Stimulated activated CD8-positive, alpha-beta memory T cell treated with anti-CD3 and anti-CD28 coated beads, Interleukin-15, amount 100 ng/mL, for 48 hours (primary cell): Measurements from ENCODE around the gene TNFRSF8.
"Not testable (repeated sequence)": the region's sequence is repeated elsewhere in the genome, so short reads cannot be mapped to it uniquely, and the experiment has no call there.

Source experiments
- DNase-seq, 2 donors: peaks; one replicate each; pipeline ENCODE4 v3.0.0-alpha.2; 2020; ENCODE audit warnings: low read depth in 2 of 2

The TNFRSF8 gene

GRCh38 chr1:12063141-12064072 lies at the start of gene TNFRSF8:
Gene TNFRSF8, plus strand, starts transcription at chr1:12063303. Its CDS starts 296 bp downstream, at chr1:12063599.
- DNase-seq = peak in 1 of 2 donors; percentile 70

- no peak for DNase-seq
These were observed 48.7 kb upstream of the TNFRSF8 start for GRCh38 chr1:12014141-12014991.

DNA sequence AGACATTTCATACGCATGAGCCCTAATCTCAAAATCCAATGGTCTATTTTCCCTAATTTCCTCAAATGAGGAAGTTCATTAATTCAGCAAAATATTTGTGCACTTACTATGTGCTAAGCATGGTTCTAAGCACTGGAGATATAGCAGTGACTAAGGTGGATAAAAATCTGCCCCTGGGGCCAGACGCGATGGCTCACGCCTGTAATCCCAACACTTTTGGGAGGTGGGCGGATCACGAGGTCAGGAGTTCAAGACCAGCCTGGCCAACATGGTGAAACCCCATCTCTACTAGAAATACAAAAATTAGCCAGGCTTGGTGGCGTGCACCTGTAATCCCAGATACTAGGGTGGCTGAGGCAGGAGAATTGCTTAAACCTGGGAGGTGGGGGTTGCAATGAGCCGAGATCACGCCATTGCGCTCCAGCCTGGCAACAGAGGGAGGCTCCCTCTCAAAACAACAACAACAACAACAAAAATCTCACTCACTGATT lies 48.1 kb upstream of the TNFRSF8 start:
- DNase-seq = no peak

- DNase-seq = no peak
These were observed 47.6 kb upstream of the TNFRSF8 start for GRCh38 chr1:12015499-12015898.

GRCh38 chr1:12016182-12016581 lies 46.9 kb upstream of the TNFRSF8 start:
- no peak for DNase-seq

DNA sequence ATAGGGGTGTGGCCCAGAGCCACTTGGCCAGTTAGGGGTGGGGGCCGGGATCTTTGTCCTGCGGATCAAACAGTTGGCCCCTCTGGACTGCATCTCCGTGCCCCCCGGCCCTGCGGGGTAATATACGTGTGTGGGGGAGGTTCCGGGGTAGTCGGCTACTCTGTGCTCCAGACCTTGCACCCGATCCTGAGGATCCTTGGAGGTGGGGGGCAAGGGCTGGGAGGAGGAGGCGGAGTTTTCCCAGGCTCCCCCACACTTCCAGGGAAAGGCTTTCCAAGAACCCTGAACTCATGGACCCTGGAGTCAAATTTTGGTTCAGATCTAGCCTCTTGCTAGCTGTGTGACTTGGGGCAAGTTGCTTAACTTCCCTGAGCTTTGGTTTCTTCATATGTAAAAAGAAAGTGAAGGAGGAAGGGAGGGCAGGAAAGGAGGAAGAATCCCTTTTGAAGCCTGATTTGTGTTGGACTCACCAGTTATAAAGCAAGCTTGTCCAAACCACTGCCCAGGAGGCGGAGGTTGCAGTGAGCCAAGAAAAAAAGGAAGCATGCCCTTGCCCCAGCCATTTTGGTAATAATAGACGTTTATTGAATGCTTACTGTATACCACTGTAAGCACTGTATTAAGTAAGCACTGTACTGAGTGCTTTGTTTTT lies 43.1 kb upstream of the TNFRSF8 start:
- DNase-seq = no peak

- DNase-seq = no peak
These were observed 41.5 kb upstream of the TNFRSF8 start for GRCh38 chr1:12021616-12022015.

DNA sequence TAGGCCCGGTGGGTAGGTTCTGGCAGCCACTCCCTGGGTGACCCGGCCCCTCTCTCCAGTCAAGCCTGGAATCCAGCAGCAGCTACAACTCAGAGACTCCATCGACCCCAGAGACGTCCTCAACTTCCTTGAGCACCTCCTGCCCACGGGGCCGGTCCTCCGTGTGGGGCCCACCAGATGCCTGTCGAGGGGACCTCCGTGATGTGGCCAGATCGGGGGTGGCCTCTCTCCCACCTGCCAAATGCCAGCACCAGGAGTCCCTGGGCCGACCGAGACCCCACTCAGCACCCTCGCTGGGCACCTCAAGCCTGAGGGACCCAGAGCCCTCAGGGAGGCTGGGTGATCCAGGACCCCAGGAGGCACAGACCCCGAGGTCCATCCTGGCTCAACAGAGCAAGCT lies 41.1 kb upstream of the TNFRSF8 start:
- DNase-seq = no peak

DNA sequence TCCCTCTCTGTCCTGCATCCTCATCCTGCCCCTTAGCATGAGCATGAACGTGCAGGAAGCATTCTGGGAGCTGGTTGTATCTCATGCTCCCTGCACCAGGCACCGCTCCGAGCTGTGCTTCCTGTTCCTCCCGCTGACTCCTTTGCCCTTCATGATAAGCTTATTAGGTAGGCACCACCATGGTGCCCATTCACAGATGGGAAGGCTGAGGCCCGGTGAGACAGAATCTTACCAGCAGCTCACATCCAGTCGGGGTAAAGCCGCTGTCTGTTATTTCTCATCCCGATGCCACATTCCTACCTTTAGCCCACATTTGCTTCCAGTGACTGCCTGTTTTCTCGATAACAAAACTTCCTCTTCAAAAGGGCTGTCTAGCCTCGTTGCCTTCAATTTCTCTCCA lies 36.5 kb upstream of the TNFRSF8 start:
- DNase-seq = no peak

DNA sequence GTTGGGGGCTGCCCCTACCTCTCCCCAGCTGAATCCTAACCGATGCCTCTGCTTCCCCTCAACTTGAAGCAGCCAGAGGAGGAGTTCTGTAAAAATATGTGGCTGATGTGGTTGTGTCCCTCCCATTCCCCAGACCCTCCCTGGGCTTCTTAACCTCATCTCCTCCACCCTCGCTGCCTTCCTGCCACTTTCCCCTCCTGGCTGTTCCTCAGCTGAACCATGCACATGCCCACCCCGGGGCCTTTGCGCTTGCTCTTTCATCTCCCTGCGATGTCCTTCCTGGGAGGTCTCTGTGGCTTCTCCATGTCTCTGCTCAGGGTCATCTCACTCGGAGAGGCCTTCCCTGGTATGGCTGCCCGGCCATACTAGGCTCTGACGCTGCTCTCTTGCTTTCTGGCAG lies 34.9 kb upstream of the TNFRSF8 start:
- no peak for DNase-seq

GRCh38 chr1:12028957-12029511 lies 34.1 kb upstream of the TNFRSF8 start:
- no peak for DNase-seq

DNA sequence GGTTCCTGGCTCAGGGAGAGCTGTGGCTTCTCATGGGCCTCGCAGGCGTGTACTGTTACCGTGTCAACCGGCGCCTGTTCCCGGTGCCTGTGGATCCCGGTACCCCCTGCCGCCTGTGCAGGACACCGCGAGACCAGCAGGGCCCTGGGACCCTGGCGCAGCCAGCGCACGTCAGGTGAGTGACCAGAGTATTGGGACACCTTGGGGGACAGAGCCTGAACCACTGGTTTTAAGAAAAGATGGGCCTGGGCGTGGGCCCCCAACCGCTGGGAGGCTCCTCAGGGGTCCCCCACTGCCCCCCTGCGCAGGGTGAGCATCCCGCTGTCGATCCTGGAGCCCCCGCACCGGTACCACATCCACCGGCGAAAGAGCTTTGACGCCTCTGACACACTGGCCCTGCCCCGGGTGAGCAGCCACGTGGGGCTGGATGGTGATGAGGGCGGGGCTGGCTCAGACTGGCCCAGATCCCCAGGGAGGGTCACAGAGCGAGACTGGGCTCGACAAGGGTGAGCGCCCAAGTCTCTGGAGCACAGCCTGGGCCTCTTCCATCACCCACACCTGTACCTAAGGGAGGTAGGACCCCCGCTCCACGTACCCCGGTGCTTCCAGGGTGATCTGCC lies 33.3 kb upstream of the TNFRSF8 start:
- DNase-seq = no peak

- no peak for DNase-seq
These were observed 31.8 kb upstream of the TNFRSF8 start for GRCh38 chr1:12031039-12031980.

- DNase-seq = no peak
These were observed 30.9 kb upstream of the TNFRSF8 start for GRCh38 chr1:12032161-12032621.

- not testable (repeated sequence) for DNase-seq
These were observed 29.7 kb upstream of the TNFRSF8 start for GRCh38 chr1:12033441-12033840.

- DNase-seq = no peak
These were observed 28.7 kb upstream of the TNFRSF8 start for GRCh38 chr1:12034381-12034801.

- no peak for DNase-seq
These were observed 27.8 kb upstream of the TNFRSF8 start for GRCh38 chr1:12035312-12035711.

- DNase-seq = no peak
These were observed 25.4 kb upstream of the TNFRSF8 start for GRCh38 chr1:12037486-12038355.
